ENCODE results near the gene SLC47A2. TPM values are rescaled to one million over a fixed set of nuclear protein-coding genes. Genes with fewer than 3 reads are reported as not detected.

SLC47A2 gene
- total RNA-seq, 1 experiment from 2014 or later: not detected

DNA sequence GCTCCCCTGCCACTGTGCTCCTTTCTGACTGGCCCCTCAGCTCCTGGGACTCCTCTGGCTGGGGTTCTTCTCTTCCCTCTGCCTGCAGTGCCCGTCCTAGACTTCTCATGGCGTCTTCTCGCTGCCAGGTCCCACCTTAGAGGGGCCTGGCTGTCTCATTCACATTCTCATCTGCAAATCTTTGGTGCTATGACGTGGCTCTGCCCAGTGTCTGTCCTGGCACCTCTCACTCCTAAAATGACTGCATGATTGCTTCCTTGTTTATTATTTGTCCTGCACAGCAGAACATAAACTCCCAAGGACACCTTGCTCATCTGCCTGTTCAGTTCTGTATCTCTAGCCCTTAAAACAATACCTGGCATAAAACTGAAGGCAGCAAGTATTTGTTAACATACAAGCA, 86.3 kb downstream of the SLC47A2 start:
- CTCF ChIA-PET: no interaction called here
- intact Hi-C loops (cut with micrococcal nuclease; ENCODE audit: unreplicated experiment): no loop called here
- no peak for ATAC-seq

DNA sequence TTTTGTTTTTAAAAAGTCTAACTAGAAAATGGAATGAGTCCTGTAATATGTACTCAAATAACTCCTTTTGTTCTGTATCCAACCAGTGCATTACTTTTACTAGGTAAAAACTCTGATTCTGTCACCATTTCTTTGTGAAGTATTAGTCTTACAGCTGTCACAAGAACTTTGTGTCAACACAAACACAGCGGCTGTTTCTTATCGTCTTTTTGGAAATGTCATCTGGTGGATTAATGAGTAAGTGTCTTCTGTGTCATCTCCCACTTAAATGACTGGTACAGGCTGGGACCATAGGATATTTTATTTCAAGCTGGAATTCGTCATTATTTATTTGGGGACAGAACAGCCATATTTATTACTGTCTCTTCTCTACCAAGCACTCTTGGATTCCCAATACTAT, 86.9 kb downstream of the SLC47A2 start:
- Histone ChIP-seq H3K4me3 (ENCODE audit: low read depth in 2 of 2, low read length in 2 of 2) (no peak overlapping the region), H3K27me3 (ENCODE audit: control insufficient read depth, insufficient read depth, low read length) (no peaks in the 10 kb centered on the region), H3K36me3 (ENCODE audit: control insufficient read depth, insufficient read depth, low read length) (no peaks in the 10 kb centered on the region), H3K4me1 (ENCODE audit: control insufficient read depth, insufficient read depth, low read length) (no peaks in the 10 kb centered on the region), H3K9me3 (ENCODE audit: control insufficient read depth, insufficient read depth, low read depth, low read length) (no peaks in the 10 kb centered on the region), H3K27ac (ENCODE audit: low read length) (no peak overlapping the region)
- no TSS peak for BruUV-seq (replicated peaks)
- ATAC-seq: no peak
- in situ Hi-C loops (cut with HindIII; ENCODE audit: low pct_unique_long_range_greater_than_20kb, low sequenced_read_pairs) (no loop called here), intact Hi-C loops (cut with micrococcal nuclease; ENCODE audit: unreplicated experiment) (no loop called here)
- ChIA-PET POLR2A (no interaction called here), CTCF (no interaction called here)
- TF ChIP-seq TCF7L2 (IDR thresholded peaks at IDR 0.05; ENCODE audit: low read depth, low read length) (no peak), POLR2AphosphoS5 (IDR thresholded peaks at IDR 0.05; ENCODE audit: low read depth, low read length) (no peak), SIN3A (IDR thresholded peaks at IDR 0.05; ENCODE audit: borderline replicate concordance, insufficient read depth, low read depth, low read length) (no peak)
- TF ChIP-seq, protein P1, sequence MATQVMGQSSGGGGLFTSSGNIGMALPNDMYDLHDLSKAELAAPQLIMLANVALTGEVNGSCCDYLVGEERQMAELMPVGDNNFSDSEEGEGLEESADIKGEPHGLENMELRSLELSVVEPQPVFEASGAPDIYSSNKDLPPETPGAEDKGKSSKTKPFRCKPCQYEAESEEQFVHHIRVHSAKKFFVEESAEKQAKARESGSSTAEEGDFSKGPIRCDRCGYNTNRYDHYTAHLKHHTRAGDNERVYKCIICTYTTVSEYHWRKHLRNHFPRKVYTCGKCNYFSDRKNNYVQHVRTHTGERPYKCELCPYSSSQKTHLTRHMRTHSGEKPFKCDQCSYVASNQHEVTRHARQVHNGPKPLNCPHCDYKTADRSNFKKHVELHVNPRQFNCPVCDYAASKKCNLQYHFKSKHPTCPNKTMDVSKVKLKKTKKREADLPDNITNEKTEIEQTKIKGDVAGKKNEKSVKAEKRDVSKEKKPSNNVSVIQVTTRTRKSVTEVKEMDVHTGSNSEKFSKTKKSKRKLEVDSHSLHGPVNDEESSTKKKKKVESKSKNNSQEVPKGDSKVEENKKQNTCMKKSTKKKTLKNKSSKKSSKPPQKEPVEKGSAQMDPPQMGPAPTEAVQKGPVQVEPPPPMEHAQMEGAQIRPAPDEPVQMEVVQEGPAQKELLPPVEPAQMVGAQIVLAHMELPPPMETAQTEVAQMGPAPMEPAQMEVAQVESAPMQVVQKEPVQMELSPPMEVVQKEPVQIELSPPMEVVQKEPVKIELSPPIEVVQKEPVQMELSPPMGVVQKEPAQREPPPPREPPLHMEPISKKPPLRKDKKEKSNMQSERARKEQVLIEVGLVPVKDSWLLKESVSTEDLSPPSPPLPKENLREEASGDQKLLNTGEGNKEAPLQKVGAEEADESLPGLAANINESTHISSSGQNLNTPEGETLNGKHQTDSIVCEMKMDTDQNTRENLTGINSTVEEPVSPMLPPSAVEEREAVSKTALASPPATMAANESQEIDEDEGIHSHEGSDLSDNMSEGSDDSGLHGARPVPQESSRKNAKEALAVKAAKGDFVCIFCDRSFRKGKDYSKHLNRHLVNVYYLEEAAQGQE (IDR thresholded peaks at IDR 0.05; ENCODE audit: insufficient read depth in 1 of 2, low read depth in 2 of 2, low read length in 1 of 2): no peak
- TF ChIP-seq, protein P2, sequence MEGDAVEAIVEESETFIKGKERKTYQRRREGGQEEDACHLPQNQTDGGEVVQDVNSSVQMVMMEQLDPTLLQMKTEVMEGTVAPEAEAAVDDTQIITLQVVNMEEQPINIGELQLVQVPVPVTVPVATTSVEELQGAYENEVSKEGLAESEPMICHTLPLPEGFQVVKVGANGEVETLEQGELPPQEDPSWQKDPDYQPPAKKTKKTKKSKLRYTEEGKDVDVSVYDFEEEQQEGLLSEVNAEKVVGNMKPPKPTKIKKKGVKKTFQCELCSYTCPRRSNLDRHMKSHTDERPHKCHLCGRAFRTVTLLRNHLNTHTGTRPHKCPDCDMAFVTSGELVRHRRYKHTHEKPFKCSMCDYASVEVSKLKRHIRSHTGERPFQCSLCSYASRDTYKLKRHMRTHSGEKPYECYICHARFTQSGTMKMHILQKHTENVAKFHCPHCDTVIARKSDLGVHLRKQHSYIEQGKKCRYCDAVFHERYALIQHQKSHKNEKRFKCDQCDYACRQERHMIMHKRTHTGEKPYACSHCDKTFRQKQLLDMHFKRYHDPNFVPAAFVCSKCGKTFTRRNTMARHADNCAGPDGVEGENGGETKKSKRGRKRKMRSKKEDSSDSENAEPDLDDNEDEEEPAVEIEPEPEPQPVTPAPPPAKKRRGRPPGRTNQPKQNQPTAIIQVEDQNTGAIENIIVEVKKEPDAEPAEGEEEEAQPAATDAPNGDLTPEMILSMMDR (IDR thresholded peaks at IDR 0.05): no peak
- no peak for DNase-seq (ENCODE audit: low read depth, low spot score)

More for the DNA sequence above, 86.3 kb downstream of the SLC47A2 start:
- H3K4me1 ChIP-seq (ENCODE audit: control insufficient read depth, insufficient read depth, low read length): no peaks in the 10 kb centered on the region
- H3K36me3 ChIP-seq (ENCODE audit: control insufficient read depth, insufficient read depth, low read length): no peaks in the 10 kb centered on the region
- TF ChIP-seq SIN3A (IDR thresholded peaks at IDR 0.05; ENCODE audit: borderline replicate concordance, insufficient read depth, low read depth, low read length) (no peak), TCF7L2 (IDR thresholded peaks at IDR 0.05; ENCODE audit: low read depth, low read length) (no peak), POLR2AphosphoS5 (IDR thresholded peaks at IDR 0.05; ENCODE audit: low read depth, low read length) (no peak)
- TF ChIP-seq, protein P1 (IDR thresholded peaks at IDR 0.05; ENCODE audit: insufficient read depth in 1 of 2, low read depth in 2 of 2, low read length in 1 of 2): no peak
- TF ChIP-seq, protein P2 (IDR thresholded peaks at IDR 0.05): no peak
- DNase-seq (ENCODE audit: low read depth, low spot score): no peak
- BruUV-seq (replicated peaks): no TSS peak
- no peak overlapping the region for H3K4me3 ChIP-seq (ENCODE audit: low read depth in 2 of 2, low read length in 2 of 2)
- in situ Hi-C loops (cut with HindIII; ENCODE audit: low pct_unique_long_range_greater_than_20kb, low sequenced_read_pairs): no loop called here
- H3K27me3 ChIP-seq (ENCODE audit: control insufficient read depth, insufficient read depth, low read length): no peaks in the 10 kb centered on the region
- no peaks in the 10 kb centered on the region for H3K9me3 ChIP-seq (ENCODE audit: control insufficient read depth, insufficient read depth, low read depth, low read length)
- POLR2A ChIA-PET: no interaction called here
- no peak overlapping the region for H3K27ac ChIP-seq (ENCODE audit: low read length)

Other genes starting within 250 kb of the SLC47A2 start
- 16.1 TPM for gene SLC47A1, start 182.7 kb downstream of the SLC47A2 start, total RNA-seq (2021; ENCODE audit: unreplicated experiment)
- gene ALDH3A2, start 67.8 kb downstream of the SLC47A2 start, total RNA-seq (2021; ENCODE audit: unreplicated experiment): 44.4 TPM
- 0.21 TPM for gene ALDH3A1, start 31.7 kb upstream of the SLC47A2 start, total RNA-seq (2021; ENCODE audit: unreplicated experiment)
- 22.8 TPM for gene ULK2, start 151.4 kb upstream of the SLC47A2 start, total RNA-seq (2021; ENCODE audit: unreplicated experiment)